Left lung (tissue), 10 donors: ENCODE results near the gene PTCD1. TPM values are rescaled to one million over a fixed set of nuclear protein-coding genes. Genes with fewer than 3 reads are reported as not detected.

Experiments used
- ATAC-seq: fragments of 200-7000 bp; cut with Tn5 transposase; one replicate; pipeline ENCODE4 v1.9.1; 2020; ENCODE audit warnings: moderate library complexity
- DNase-seq, 4 donors: peaks; one replicate each; pipeline ENCODE4 v3.0.0-alpha.2; 2013 to 2020
- H3K27ac ChIP-seq, 2 donors: fragments of 200-600 bp; sonication (generic) in 1 of 2; one replicate each; pipeline versions ENCODE4 v1.5.0 to v1.8.0; 2020 to 2021
- H3K27me3 ChIP-seq, 2 donors: fragments of 200-600 bp; sonication (generic) in 1 of 2; one replicate each; pipeline versions ENCODE4 v1.5.0 to v1.8.0; 2020 to 2021
- H3K36me3 ChIP-seq, 2 donors: fragments of 200-600 bp; sonication (generic) in 1 of 2; one replicate each; pipeline versions ENCODE4 v1.5.0 to v1.8.0; 2020 to 2021
- H3K4me1 ChIP-seq, 2 donors: fragments of 200-600 bp; one replicate each; pipeline ENCODE4 v1.8.0; 2021
- H3K4me3 ChIP-seq, 2 donors: fragments of 200-600 bp; sonication (generic) in 1 of 2; one replicate each; pipeline versions ENCODE4 v1.5.0 to v1.8.0; 2020 to 2021; ENCODE audit warnings: mild to moderate bottlenecking in 1 of 2
- H3K9me3 ChIP-seq, 2 donors: fragments of 200-600 bp; sonication (generic) in 1 of 2; one replicate each; pipeline versions ENCODE4 v1.5.0 to v1.8.0; 2020 to 2021
- intact Hi-C, 2 donors: fragments of 100-400 bp; cut with DNase I; formaldehyde crosslinking; loops; one replicate each; pipeline versions ENCODE4 v1.11.2 to v1.14.2; 2022
- polyA plus RNA-seq, 6 donors: library from polyadenylated mRNA; unstranded; fragments of 120-200 nt; gene quantifications; one replicate each; pipeline ENCODE4 v1.2.1, GENCODE V29; 2013; ENCODE audit not compliant: insufficient read length in 6 of 6
- total RNA-seq, 2 donors: library from RNA; stranded (reverse); fragmentation: NEBNext Ultra II Directional; extraction: Animal tissue kit (Norgen Biotek cat#: 25700); gene quantifications; one replicate each; pipeline ENCODE4 v1.2.1, GENCODE V29; 2021
- TF ChIP-seq, protein P1 (sequence below), 2 donors: fragments of 200-600 bp; sonication (generic) in 1 of 2; IDR thresholded peaks; one replicate each; pipeline versions ENCODE4 v1.5.0 to v1.8.0; 2021; ENCODE audit warnings: antibody characterized with exemption in 2 of 2
- donor health status: DM: no; HTN: yes; CAD: no.
- donor health status: DM: no; HTN: no; CAD: no.

Gene PTCD1
- total and polyA plus RNA-seq, 8 donors, result 3.5 to 8.2 (median 7.0) TPM

DNA sequence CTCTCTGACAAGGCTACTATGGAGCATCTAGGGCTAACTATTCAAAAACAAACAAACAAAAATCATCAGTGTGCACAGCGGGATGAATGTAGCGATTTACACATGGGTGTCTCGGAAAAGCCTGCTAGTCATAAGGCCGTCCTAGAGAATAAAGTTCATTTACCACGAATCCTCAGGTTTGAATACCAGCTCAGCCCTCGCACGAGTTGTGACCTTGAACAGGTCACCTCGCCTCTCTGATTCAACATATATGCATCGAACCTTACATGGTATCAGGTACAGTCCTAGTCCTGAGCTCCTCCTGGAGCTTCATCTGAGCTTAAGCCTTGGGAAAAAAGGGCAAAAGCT, 26.8 kb upstream of the PTCD1 start:
- peak; percentile 5 for ATAC-seq

DNA sequence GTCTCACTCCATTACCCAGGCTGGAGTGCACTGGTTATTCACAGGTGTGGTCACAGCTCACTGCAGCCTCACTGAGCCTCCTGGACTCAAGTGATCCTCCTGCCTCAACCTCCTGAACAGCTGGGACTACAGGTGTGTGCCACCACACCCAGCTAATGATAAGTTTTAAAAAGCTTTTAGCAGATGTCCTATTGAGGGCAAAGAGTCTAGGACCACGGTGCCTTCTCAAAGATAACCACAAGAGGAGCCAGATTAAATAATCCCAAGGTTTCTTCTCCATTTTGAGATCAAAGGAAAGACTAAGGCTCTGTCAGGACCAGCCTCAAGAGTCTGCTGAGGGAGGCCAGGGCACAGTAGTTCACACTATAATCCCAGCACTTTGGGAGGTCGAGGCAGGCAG, 22.6 kb upstream of the PTCD1 start:
- no peaks in the 10 kb centered on the region for H3K9me3 ChIP-seq
- no peaks in the 10 kb centered on the region for H3K27me3 ChIP-seq
- H3K4me1 ChIP-seq, result peaks cover 9 to 53% of the 10 kb centered on the region in 2 donors
- H3K36me3 ChIP-seq, result peaks cover 0 to 75% of the 10 kb centered on the region in 2 donors
- no peak overlapping the region for H3K4me3 ChIP-seq
- TF ChIP-seq, protein P1, sequence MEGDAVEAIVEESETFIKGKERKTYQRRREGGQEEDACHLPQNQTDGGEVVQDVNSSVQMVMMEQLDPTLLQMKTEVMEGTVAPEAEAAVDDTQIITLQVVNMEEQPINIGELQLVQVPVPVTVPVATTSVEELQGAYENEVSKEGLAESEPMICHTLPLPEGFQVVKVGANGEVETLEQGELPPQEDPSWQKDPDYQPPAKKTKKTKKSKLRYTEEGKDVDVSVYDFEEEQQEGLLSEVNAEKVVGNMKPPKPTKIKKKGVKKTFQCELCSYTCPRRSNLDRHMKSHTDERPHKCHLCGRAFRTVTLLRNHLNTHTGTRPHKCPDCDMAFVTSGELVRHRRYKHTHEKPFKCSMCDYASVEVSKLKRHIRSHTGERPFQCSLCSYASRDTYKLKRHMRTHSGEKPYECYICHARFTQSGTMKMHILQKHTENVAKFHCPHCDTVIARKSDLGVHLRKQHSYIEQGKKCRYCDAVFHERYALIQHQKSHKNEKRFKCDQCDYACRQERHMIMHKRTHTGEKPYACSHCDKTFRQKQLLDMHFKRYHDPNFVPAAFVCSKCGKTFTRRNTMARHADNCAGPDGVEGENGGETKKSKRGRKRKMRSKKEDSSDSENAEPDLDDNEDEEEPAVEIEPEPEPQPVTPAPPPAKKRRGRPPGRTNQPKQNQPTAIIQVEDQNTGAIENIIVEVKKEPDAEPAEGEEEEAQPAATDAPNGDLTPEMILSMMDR (IDR thresholded peaks at IDR 0.05), result no peak
- intact Hi-C loops, result no loop called here
- ATAC-seq (no peak), DNase-seq (no peak)
- H3K27ac ChIP-seq, result no peak overlapping the region

More for the DNA sequence above, 26.8 kb upstream of the PTCD1 start:
- intact Hi-C loops, result no loop called here
- H3K9me3 ChIP-seq, result no peaks in the 10 kb centered on the region
- TF ChIP-seq, protein P1 (IDR thresholded peaks at IDR 0.05), result no peak
- peaks cover 0 to 34% of the 10 kb centered on the region in 2 donors for H3K36me3 ChIP-seq
- no peaks in the 10 kb centered on the region for H3K27me3 ChIP-seq
- H3K27ac ChIP-seq, result peak overlapping the region; percentile 80 to 91
- peaks cover 9 to 55% of the 10 kb centered on the region in 2 donors for H3K4me1 ChIP-seq
- DNase-seq, result no peak
- peak overlapping the region; percentile 85 to 96 for H3K4me3 ChIP-seq

DNA sequence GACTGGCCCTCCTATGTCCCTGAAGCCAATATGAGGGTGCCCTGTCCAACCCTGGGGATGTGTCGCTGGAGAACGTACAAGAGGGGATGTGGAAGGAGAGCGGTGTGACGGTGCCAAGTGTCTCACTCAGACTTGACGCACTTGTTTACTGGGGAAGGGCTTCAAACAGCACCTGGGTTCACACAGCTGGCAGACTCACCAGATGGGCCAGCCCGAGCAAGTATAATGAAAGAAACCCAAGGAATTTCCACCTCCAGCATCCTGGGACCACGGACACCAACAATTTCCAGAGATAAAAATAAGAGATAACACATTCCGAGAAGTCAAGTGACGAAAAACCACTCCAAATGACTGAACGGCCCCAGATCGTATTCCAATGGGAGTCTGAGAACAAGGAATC, 22.1 kb upstream of the PTCD1 start:
- Histone ChIP-seq H3K27me3 (no peaks in the 10 kb centered on the region), H3K27ac (no peak overlapping the region), H3K4me1 (peaks cover 9 to 52% of the 10 kb centered on the region in 2 donors), H3K4me3 (no peak overlapping the region), H3K36me3 (peaks cover 0 to 81% of the 10 kb centered on the region in 2 donors), H3K9me3 (no peaks in the 10 kb centered on the region)
- TF ChIP-seq, protein P1 (IDR thresholded peaks at IDR 0.05), result no peak
- intact Hi-C loops, result no loop called here
- peak in 1 of 4 donors; percentile 6 for DNase-seq
- ATAC-seq, result no peak

DNA sequence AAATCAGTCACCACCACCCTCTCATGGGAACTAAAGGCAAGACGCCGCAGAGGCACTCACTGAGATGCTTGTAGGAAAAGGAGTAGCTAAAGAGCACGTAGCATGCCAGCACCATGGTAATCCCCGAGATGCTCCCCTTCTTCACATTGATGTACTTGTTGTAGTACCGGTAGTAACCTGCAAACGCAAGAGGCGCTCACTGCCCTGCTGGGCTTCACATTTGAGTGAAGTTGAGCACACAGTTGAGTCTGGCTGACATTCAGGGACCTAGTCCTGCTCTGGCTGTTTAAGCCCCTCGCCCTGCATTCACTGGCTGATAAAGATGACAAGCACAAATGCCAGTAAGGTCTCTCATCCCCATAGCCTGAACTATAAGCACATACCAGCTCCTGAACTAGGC, 20.5 kb upstream of the PTCD1 start:
- H3K9me3 ChIP-seq, result no peaks in the 10 kb centered on the region
- DNase-seq, result peak in 1 of 4 donors; percentile 41
- H3K36me3 ChIP-seq, result peaks cover 0 to 94% of the 10 kb centered on the region in 2 donors
- TF ChIP-seq, protein P1 (IDR thresholded peaks at IDR 0.05), result peak in 1 of 2 donors; percentile 32
- no peak overlapping the region for H3K4me3 ChIP-seq
- no peak for ATAC-seq
- intact Hi-C loops, result no loop called here
- no peaks in the 10 kb centered on the region for H3K27me3 ChIP-seq
- peaks cover 0 to 39% of the 10 kb centered on the region in 2 donors for H3K4me1 ChIP-seq
- no peak overlapping the region for H3K27ac ChIP-seq

DNA sequence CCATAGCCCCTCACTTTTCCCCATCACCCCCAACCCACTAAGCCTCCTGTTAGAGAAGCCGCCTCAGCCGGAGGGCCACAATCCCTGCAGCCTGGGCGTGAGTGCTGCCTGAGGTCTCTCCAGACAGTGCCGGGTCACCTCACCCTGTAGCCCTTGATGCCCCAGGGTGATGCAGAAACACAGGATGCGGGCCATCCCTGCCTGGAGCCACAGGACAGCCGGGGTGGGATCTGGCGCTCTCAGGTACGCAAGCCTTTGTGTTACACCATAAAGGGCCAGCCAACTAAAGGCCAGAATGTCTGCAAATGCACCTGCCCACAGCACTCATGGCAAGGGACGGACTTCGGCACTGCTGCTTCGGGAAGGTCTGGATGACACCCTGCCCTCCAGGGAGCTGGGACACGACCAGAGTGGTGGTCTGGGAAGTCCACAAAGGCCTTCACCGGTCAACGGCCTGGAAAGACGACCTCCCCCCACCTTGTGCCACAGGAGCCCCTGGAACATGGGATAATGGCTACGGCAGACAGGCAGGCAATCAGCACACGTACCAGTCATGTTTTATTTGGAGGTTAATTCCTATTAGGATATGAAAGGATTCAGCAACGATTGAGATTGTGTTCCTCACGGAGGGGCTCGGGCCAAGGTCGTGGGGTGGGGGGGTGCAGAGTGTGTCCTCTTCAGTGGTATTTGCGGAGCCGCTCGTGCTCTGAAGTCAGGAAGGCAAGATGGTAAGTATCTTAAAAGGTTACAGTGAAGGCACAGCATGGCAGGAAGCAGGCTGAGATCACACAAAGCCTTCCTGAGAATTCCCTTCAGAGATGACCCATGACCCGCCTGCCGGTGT, 19.3 kb upstream of the PTCD1 start:
- intact Hi-C loops, result no loop called here
- H3K4me3 ChIP-seq, result no peak overlapping the region
- H3K27me3 ChIP-seq, result no peaks in the 10 kb centered on the region
- peaks cover 0 to 27% of the 10 kb centered on the region in 2 donors for H3K4me1 ChIP-seq
- H3K36me3 ChIP-seq, result peaks cover 0 to 96% of the 10 kb centered on the region in 2 donors
- no peaks in the 10 kb centered on the region for H3K9me3 ChIP-seq
- no peak overlapping the region for H3K27ac ChIP-seq
- ATAC-seq (no peak), DNase-seq (peak in 1 of 4 donors; percentile 61)
- TF ChIP-seq, protein P1 (IDR thresholded peaks at IDR 0.05), result no peak
